NCI-H510A (cell line): Measurements from ENCODE around the gene SHC4.

ENCODE experiments used
- DNase-seq: peaks from one replicate; lab custom pipeline; 2025; lab: John Stamatoyannopoulos, UW

The SHC4 gene

GRCh38 chr15:48967336-48967735 is 3.6 kb upstream of the SHC4 start:
- no peak for DNase-seq

DNA sequence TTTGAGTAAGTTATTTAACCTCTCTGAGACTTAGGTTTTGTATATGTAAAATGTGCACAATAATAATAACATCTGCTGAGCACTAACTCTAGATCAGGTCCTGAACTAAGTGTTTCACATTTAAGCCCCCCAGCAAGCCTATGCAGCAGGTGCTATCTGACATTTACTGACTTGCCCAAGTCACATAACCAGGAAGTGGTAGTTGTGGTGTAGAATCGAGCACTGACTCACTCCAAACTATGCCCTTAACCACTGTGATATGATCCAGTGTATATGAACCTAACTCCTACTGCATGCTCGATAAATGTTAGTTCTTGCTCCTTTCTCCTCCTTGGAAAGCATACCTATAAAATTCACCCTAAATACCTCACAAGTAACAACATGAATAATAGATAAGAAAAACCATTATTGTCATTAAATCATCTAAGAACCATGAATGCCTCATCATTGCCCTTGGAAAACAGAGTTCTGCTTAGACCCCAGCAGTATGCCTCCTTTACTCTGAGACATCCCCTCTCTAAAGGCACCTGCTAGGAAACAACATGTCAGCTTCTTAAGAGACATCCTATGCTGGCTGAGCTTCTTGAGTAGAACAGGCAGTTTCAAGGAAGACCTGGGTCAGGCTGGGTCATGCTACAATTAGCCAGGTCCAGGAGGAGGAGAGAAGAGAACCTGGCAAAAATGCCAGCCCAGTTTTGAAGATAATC is 3.0 kb upstream of the SHC4 start:
- DNase-seq, result no peak

- DNase-seq, result no peak
Observed at GRCh38 chr15:48965972-48966371, 2.3 kb upstream of the SHC4 start.

- no peak for DNase-seq
Observed at GRCh38 chr15:48964898-48965297, 1.2 kb upstream of the SHC4 start.

- DNase-seq, result no peak
Observed at GRCh38 chr15:48962662-48963523, 826 bp downstream of the SHC4 start.

GRCh38 chr15:48955967-48956366 is 7.8 kb downstream of the SHC4 start:
- DNase-seq, result no peak

DNA sequence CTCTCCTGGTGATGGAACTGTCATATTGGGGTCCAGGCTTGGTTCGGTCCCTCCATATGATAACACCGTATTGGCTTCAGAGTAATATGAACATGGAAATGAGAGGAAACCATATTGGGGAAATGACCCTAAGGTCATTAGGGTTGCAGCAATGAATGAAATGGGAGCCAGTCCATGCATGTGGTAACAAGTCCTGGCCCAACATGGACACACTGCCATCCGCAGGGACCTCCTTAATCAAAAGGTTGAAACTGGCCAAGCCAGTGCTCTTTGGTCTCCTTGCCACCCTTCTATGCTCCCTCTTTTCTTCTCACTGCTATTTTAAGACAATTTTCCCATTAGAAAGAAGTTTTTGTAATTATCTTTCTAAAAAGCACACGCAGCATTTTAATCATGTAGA is 8.3 kb downstream of the SHC4 start:
- DNase-seq, result no peak

- DNase-seq, result no peak
Observed at GRCh38 chr15:48954538-48954937, 9.2 kb downstream of the SHC4 start.

- DNase-seq, result no peak
Observed at GRCh38 chr15:48946840-48947187, 16.9 kb downstream of the SHC4 start.

DNA sequence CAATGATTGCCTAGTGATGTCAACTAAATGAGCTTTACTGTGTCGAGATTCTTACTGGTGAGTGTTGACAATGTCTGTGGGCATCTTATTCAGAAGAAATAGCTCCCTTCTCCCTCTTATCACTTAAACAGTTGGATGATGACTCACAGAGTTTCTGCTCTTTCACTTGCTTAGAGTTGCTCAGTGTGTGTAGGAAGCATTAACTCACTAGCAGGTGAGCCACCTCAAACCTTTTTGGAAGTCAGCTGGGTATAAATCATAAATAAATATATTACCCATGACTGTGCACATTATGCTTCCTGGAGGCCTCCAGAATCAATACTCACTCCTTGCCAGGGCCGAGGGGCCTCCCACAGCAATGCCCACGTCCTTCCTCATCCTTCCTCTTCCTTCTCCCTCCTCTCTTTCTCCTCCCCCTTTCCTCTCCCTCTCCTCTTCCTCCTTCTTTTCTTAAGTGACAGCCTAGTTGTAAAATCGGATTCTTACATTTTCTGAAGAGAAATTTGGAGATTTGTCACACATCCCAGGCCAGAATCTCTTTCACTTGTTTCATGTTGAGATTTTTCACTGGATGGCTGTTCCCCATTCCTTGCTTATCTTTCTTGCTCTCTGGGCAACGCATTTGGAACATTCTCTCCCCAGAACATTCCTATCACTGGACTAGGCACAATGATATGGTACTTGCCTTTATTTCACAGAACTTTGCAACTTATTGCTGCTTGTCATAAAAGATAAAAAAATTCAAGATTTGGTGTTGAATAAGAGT is 17.5 kb downstream of the SHC4 start:
- no peak for DNase-seq

DNA sequence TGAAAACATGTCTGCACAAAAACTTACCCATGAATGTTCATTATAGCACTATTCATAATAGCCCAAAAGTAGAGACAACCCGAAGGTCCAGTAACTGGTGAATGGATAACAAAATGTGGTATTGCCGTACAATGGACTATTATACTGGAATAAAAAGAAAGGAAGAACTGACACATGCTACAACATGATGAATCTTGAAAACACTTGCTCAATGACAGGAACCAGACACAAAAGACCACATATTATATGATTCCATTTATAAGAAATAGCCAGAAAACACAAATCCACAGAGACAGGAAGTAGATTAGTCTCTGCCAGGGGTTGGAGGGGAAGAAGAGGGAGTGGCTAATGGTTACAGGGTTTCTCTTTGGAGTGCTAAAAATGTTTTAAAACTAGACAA is 18.3 kb downstream of the SHC4 start:
- no peak for DNase-seq

DNA sequence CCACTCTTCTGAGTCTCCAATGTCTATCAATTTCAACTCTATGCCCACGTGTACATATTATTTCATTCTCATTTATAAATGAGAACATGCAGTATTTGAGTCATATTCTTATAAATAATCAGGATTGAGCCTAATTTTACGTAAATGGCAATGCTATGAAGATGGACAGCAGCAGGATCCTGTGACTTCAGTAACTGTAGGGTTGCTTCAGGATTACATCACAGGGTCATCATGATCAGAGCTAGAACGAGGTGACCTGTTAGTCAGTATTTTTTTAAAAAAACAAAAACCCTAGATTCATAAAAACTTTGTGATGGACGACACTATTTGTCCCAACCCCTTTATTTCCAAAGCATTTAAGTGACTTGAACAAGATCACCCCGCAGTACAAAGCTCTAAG is 21.8 kb downstream of the SHC4 start:
- DNase-seq, result no peak

GRCh38 chr15:48940508-48940907 is 23.2 kb downstream of the SHC4 start:
- no peak for DNase-seq

DNA sequence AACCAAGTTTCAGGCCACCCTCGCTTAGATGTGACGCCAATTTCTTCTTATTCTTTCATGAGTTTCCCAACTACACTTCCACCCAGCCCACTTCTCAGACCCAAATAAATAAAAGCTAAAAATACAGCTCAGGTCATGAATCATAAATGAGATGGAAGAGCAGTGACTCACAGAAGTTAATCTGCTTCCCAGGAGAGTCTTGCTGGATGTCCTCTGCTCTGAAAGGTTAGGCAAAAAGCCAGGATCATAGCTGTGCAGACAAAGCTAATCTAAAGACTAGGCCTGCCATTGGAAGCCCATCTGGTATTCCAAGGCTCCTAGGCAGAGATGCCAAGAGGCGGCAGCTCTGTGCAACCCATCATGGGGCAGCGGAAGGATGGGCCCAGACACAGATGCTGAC is 24.1 kb downstream of the SHC4 start:
- DNase-seq, result no peak

DNA sequence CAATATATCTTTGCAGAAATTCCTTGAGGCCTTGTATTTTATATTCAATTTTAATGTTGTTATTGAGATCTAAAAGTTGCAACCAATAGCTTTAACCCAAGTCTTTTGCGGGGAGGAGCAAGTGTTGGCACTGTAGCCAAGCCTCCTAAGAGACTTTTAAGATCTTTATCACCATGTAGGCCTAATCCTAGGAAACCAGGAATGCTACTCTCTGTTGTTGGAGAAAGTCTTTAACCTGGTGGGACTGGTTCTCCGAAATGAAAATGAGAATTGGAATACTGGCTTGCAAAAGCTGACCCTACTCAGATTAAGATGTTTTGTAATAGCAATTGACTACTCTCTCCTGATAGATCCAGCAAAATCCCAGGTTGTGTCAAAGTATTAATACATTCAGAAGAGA is 25.8 kb downstream of the SHC4 start:
- no peak for DNase-seq

GRCh38 chr15:48936666-48937065 is 27.1 kb downstream of the SHC4 start:
- no peak for DNase-seq

DNA sequence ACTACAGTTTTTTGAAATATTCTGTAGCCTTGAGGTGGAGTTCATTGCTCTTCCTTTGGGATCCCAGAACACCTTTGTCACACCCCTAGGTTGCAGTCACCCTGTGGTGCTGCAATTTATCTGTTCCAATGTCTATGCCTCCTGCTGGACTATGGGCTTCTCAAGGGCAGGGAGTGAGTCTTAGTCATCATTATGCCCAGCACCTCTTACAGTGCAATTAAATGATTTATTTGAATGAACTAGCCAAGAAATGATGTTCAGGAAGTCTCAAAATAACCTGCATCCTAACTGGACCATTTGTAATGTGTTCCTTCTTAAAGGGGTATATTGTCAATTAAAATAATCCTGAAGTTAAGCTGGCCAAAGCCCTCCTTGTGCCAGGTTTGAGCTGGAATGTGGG is 28.5 kb downstream of the SHC4 start:
- DNase-seq, result no peak

DNA sequence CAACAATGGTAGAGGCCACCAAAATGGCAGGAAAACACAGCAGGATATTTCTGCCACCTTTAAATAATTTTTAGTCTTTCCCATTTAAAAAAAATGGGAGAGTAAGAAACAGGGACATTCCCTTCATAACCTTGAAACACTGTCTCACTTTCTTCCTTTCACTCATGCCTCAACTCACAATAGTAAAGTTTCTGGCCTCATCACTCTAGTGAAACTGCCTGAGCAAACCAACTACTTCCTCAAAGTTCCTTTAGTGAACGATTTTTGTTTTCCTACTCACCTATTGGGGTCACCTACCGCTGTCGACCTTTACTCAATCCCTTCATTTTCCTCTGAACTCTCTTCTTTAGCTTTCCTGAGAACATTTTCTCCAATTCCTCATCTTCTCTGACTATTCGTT is 33.0 kb downstream of the SHC4 start:
- DNase-seq, result no peak

DNA sequence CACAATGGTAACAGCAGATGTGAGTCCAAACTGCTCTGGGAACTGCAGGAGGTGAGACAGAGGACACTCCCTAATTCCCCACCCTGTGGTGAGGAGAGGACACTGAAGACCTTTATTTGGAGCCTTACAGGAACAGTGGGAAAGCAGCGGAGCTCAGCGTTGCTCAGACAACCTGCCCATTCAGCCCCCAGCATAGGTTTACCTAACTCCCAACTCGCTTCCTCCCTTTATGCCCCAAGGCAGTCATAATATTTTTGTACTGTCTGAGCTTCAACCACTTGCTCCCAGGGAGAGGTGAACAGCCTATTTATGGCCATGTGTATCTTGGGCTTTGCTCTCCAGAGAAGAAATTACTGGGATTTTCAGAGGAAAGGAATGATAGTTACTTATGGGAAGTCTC is 34.1 kb downstream of the SHC4 start:
- DNase-seq, result no peak

DNA sequence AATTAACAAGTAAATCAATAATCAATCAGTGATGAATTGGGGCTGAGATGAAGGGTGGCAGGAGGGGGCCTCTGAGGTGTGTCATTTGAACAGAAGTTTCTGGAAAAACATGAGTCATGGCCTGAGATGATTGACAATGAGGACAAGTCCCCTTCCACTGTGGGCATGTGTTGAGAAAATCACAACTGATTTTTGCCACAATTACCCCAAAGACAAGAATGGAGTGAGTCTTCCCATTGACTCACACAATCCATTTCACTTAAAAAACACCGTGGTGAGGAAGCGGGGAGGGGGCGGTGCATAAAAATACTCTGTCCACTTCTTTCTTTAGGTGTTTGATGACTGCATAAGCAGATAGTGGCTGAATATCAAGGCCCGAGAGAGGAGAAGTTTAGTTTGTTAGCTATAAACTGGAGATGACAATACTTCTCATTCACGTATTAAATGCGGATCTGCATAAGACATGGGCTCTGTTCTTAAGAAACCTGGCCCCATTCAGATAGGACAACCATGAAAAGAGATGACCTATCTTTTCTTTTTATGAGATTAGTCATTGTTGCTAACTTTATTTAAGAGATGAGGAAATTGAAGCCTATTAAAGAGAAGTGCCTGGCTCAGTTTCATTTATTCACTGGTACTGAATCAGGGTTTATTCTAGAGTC is 34.7 kb downstream of the SHC4 start:
- no peak for DNase-seq

DNA sequence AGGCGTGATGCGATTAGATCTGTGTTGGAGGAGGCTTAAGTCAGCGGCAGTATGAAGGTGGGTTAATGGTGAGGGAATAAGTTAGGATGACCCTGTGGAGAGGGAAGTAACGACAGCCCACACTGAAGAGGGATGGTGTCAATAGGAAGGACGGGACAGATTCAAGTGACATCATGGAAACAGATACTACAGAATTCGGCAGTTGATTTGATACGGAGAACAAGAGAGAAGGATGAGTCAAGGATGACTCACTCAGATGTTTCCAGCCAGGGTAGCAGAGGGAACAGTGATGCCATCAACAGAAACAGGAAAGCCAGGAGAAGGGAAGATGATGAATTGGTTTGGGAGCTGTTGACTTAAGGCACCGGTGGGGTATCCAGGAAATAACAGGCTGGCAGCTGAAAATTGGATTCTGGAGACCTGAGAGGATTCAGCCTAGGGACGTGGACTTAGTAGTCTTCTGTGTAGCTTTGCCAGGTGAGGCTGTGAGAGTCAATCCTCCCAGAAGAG is 38.0 kb downstream of the SHC4 start:
- DNase-seq, result no peak
